NCI-H748 treated with DMSO at 0.1 percent for 48 hours (cell line): ENCODE results near the gene RBM33.

ENCODE experiments used
- DNase-seq: peaks from one replicate; lab custom pipeline; 2025; lab: John Stamatoyannopoulos, UW

The RBM33 gene

DNA sequence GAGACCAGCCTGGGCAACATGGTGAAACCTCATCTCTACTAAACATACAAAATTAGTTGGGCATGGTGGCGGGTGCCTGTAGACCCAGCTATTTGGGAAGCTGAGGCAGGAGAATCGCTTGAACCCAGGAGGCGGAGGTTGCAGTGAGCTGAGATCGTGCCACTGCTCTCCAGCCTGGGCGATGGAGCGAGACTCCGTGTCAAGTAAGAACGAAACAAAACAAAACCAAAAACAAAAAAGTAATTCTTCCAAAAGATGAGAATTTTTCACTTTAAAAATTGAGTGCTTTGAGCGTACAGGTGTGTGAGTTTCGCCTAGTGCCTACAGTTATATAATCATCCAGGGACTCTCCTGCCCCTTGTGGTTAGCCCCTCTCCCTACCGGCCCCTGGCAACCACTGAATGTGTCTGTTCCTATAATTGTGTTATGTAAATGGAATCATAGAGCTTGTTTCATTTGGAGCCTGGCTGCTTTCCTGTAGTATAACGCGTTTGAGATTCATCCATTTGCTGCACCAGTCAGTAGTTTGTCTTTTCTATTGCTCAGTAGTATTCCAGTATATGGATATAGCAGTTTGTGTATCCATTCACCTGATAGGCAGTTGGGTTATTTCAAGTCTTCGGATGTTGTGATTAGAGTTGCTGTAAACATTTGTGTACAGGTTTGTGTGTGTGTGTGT, 80.0 kb downstream of the RBM33 start:
- DNase-seq = no peak

DNA sequence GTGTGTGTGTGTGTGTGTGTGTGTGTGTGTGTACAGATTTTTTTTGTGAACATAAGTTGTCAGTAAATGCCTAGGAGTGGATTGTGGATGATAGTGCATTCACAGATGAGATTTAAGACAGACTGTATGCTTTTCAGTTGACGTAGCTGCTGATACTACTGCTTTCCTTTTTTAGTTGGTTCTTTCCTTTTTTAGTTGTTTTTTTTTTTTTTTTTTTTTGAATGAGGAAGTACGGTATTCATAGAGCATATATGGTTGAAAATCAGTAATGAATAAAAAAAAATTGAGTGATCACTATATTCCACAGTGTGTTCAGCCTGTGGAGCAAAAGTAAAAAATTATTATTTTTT, 80.5 kb downstream of the RBM33 start:
- no peak for DNase-seq

DNA sequence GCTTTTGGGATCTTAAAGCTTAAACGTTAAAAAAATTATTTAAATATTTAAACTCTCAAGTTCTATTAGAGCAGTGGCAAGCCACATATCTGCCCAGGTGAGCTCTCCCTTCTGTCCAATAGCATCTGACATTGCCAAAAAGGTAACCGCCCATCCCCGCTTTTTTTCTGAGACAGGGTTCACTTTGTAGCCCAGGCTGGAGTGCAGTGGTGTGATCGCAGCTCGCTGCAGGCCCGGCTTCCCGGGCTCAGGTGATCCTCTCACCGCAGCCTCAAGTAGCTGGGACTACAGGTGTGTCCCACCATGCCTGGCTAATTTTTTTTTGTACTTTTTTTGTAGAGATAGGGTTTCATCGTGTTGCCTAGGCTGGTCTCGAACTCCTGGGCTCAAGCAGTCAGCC, 83.2 kb downstream of the RBM33 start:
- DNase-seq = no peak

DNA sequence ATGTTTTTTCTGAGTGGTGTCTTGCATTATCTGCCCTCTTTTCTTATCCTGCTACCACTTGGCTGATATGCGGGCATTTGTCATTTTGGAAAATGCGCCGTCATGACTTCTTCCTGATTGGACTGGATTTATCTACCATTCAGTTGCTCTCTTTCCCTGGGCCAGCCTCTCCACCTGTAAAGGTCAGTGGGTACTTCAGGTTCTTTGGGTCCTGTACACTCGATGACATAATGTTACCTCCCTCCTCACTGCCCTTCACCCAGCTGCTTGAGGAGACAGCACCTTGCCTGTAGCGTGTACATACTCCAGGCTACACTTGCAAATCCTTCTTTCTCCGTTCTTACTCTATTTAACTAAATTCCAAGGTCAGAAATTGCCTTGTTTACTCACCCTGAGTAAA, 83.7 kb downstream of the RBM33 start:
- no peak for DNase-seq

DNA sequence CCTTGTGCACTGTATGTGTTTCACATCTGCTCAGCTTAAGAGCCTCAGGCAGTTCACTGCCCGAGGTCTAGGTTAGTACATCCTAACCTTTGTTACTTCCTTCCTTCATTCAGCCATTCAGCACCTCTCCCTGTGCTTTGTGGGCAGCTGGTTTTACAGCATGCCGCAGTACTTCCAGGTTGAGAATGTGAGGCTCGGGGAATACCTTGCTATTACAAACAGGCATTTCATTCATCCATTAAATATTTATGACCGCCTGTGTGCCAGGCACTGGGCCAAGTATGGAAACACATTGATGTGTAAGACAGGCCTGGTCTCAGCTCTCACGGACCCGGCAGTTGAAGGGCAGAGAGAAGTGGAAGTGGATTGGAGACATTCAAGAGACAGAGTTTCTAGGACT, 85.4 kb downstream of the RBM33 start:
- DNase-seq = no peak

DNA sequence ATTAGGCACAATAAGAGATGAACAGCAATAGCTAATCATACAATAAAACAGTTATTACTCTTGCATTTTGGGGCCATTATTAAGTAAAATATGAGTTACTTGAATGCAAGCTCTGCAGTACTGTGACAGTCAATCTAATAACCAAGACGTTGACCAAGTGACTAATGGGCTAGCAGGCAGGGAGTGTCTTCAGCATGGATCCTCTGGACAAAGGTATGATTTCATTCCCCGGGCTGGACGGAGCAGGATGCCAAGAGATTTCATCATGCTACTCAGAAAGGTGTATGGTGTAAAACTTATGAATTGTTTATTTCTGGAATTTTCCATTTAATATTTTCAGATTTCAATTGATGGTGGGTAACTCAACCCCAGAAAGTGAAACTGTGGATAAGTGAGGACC, 86.9 kb downstream of the RBM33 start:
- no peak for DNase-seq

DNA sequence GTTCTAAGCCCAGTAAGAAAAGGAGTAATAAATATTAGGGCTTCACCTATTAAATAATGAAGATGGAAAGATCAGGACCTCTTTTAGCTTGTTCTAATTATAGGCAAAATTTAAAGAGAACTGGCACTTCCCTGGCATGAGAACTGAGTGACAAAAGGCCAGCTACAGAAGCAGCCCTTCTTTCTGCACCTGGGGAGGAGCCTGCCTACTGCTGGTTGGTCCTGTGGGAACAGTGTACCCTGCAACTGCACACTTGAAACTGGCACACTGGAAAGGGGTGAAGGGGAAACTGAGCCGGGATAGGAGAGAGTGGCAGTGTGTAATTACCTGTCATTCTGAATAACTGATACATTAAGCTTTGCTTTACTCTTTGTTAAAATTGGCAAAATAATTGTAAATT, 87.4 kb downstream of the RBM33 start:
- DNase-seq = no peak

DNA sequence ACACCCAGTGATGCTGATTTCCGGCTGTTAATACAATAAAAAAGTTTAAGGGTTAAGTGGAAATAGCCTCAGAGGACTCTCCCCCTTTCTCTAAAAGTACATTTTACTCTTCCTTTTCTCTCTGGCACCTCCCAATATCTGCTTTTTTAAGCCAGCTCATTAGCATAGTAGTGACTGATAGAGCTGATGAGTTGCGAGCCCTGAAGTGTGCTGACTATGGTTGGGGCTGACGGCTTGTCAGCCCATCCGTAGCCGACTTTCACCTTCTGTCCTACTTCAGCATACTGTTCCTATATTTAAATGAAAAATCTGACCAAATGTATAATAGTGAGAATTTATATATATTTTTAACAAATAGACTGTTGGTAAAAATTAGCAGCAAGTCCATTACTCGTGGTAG, 87.8 kb downstream of the RBM33 start:
- no peak for DNase-seq

DNA sequence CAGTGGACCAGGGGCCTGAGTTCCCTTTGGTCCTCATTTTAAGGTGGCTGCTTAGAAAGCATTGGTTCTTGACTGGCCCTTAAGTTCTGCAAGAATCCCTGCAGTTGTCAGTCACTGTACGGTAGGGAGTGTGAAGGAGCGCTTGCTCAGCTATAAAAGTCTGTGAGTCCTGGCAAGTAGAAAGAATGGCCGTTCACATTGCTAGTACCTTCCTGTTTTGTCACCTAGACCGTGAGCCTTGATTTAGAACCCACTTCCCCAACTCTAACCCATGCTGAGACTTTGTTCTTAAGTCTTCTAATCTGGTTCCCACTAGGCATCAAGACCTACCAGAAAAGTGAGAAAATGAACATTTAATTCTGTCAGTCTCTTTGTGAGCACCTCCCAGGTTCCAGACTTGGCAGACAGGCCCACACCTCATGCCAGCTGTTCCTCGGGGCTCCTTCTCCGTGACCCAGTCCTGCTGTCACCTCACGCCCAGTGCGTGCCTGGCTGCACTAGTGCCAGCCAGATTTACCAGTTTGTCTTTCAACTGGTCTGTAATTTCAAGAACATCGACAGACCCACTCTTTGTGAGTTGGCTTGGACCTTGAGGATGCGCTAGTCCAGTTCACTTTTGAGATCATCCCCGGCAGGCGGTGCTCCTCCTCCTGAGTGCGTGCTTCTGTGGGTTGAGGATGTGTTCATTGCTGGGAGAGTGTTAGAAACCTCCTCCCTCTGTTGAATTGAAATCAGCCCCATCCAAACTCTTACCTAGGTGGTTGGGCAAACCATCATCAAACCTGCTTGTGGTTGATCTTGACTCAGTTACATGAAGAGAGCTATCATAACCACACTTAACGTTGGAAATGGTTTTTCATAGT, 89.4 kb downstream of the RBM33 start:
- no peak for DNase-seq

DNA sequence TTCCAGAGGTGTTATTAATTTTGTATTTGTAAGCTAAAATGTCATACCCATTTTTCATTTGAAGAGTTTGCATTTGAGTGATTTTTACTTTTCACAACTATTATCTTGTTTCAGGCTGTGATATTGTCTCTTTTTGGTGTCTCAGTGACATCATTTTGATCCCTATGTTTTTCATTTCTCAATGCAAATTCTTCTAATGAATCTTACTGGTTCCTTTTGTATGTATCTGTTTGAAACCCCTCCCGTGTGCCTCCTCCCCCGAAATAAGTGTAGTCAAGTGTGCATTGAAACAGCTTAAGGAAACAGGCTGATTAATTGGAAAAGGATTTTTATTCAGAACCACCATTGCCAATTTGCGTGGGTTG, 90.0 kb downstream of the RBM33 start:
- DNase-seq = no peak

DNA sequence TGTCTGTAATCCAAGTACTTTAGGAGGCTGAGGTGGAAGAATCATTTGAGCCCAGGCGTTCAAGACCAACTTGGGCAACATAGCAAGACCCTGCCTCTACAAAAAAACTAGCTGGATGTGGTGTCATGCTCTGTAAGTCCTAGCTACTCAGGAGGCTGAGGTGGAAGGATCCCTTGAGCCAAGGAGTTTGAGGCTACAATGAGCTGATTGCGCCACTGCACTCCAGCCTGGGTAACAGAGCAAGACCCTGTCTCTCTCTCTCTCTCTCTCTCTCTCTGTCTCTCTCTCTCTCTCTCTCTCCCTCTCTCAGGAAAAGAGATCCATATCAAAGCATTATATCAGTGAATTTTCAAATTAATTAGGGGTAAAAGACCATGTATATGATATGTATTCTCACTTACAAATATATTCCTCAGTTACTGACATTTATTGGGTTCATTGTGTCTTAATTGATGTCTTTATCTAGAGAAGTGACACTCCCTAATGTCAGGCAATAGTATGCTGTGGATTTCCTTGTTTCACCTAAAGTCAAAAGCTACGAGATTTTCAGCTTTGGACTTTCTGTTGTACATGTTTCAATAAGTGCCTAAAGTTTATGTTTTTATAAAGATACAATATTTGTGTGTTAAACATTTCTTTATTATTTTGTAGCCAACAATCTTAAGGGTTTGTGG, 91.1 kb downstream of the RBM33 start:
- DNase-seq = no peak

DNA sequence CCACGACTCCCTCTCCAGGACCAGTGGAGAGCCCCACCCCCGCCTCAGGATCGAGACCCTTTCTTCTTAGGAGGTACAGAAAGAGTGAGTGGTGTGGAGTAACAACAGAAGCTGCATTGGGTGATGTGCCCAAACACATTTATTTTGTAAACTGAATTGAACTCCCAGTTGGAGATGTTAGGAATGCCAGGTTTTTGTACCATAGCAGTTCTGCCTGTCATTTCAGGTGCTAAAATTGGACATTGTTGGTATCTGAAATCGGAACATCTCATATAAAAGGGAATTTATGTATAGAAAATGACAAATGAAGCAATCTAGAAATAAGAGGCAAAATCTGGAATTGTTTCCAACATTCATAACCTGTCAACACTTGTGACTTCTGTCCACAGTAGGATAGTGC, 93.1 kb downstream of the RBM33 start:
- DNase-seq = no peak

DNA sequence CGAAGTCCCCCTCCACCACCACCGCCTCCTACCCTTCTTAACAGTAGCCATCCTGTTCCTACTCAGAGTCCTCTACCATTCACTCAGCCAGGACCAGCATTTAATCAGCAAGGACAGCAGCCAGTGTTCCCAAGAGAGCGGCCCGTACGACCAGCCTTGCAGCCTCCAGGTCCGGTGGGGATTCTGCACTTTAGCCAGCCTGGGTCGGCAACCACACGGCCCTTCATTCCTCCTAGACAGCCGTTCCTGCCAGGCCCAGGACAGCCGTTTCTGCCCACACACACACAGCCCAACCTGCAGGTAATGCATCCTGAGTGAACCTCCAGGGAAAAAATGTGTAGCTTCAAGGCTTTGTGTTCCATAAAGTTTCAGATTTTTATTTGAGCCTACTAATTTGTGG, 93.6 kb downstream of the RBM33 start:
- DNase-seq = no peak

DNA sequence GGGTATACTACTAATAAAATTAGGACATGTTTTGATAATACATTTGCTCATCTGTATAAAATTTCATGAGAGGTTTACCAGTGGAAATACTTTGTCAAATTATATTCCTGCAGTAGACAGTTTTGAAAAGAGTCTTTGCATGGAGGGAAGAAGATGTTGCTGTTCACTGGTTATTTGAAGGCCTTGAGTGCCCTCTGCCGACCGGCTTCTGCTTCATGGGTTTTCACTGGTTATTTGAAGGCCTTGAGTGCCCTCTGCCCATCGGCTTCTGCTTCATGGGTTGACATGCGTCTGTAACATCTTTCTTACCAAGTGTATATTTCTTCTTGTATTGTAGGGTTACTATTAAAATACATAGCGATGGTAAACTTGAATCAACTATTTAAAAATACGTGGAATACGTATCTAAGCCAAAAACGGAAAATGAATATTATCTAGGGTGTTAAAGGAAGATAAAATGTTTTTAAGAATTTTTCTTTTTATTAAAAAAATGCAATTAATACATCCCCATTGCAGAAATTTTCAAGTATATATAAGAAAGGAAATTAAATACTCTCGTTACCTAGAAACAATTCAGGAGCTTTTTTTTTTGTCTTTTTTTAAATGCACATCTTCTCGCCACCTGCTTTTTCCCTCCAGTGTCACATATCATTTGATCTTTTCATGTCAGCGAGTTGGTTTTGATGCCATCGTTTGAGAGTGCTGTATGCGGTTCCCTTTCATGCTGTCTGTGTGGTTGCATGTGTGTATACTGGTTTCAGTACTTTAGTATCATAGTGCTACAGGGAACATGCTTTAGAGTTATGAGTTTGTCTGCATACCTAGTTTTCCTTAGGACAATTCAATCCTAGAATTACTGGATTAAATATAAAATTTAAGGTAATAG, 94.4 kb downstream of the RBM33 start:
- peak; percentile 17 for DNase-seq

DNA sequence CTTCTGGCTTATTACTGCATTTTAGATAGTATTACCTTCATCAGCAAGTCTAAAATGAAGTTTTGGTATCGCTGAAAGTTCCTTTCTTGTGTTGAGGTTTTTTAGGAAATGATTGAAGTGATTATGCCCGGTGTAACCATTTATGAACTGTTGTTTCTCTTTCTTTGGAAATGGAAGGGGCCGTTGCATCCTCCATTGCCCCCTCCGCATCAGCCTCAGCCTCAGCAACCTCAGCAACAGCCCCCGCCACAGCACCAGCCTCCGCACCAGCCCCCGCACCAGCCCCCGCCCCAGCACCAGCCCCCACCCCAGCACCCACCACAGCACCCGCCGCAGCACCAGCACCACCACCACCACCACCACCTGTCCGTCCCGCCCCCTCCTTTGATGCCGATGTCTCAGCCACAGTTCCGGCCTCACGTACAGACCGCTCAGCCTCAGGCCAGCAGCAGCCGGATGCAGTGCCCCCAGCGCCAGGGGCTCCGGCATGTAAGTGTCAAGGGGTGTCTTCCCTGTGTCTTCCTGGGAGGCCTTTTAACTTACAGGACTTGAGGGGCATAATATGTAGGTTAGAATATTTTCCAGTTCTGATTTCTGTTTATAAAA, 95.2 kb downstream of the RBM33 start:
- no peak for DNase-seq

DNA sequence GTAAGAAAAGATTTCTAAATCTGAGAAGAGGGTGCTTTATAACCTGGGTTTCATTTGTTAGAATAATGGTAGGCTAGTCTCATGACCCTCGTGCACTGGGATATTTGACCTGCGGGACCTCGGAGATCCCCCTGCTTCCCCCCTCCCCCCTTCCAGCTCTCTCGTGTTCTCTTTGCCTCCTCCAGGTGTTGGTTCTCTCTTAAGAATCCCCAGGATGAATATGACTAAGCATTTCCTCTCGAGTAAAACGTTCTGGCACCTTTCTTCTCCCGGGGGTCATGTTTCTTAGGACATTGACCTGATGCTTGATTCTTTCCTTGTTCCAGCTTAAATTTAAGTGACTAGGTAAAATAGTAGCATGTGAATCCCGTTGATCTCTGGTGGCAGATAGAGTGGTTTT, 96.6 kb downstream of the RBM33 start:
- DNase-seq = no peak

DNA sequence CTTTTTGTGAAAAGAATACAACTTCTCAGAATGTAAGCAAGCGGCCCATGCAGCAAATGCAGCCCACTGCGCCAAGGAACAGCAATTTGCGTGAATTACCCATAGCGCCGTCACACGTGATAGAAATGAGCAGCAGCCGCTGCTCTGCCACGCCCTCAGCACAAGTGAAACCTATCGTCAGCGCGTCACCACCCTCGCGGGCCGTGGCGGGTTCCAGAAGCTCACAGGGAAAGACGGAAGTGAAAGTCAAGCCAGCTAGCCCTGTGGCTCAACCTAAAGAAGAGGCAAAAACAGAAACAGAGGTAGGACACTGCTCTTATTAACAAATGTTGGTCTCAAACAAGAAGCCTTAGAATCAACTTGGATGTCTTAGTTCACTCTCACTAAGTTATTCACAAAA, 97.3 kb downstream of the RBM33 start:
- DNase-seq = no peak

DNA sequence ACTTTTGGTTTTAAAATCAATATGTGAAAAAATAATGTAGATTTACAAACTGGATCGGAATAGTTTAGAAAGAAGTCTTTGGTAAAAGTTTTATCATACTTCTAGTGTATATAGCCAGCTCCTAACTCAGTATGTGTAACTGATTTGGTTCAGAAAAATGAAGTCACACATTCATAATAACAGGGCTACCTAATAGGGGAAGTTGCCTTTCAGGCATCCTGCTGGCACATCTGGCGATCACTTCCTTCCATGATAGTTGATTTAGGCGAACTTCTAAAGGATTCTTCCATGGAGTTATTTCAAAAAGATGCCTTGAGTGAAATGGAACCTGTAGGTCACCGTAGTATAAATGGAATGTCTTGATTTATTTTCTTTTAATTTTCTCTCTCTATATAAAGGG, 98.7 kb downstream of the RBM33 start:
- no peak for DNase-seq

DNA sequence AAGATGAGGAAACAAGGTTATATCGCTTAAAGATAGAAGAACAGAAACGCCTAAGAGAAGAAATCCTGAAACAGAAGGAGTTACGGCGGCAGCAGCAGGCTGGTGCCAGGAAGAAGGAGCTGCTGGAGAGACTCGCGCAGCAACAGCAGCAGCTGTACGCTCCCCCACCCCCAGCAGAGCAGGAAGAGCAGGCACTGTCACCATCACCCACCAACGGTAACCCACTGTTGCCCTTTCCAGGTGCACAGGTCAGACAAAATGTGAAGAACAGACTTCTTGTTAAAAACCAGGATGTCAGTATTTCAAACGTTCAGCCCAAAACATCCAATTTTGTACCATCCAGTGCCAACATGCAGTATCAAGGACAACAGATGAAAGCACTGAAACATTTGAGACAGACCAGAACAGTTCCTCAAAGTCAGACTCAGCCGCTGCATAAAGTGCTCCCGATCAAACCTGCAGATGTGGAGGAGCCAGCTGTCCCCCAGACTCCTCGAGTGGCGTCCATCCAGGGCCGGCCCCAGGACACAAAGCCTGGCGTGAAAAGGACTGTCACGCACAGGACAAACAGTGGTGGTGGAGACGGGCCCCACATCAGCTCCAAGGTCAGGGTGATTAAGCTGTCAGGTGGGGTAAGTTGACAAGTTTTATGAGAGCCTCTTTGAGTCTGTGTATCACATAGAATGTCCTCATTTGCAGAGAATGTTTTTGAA, 100.7 kb downstream of the RBM33 start:
- no peak for DNase-seq

DNA sequence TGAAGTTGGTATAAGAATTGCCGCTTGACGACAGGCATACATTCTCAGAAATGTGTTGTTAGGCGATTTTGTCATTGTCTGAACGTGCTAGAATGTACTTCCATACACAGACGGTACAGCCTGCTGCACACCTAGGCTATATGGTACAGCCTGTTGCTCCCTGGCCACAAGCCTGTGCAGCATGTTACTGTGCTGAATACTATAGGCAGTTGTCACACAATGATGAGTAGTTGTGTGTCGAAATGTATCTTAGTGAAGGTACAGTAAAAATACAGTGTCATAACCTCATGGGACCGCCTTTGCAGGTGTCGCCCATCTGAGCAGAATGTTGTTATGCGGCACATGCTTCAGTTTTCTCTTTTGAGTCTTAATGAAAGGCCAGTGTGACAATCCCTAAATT, 101.3 kb downstream of the RBM33 start:
- DNase-seq = no peak

DNA sequence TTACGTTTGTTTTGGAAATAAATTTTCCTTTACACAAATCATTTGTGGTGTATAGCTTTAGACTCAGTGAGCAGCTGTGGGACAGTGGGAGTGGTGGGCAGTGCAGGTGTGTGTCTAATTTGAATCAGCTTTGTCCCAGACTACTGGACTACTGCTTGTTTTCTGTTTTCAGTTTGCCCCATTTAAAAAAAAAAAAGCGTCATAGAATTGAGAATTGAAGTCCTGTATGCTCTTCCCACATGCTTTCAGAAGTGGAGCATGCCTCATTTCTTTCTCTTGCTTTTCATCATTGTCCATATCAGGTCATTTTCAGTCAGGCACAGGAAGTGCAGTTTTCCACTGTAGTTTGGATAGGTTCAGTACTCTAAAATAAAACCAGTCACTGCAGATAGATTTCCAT, 101.7 kb downstream of the RBM33 start:
- no peak for DNase-seq
